ENCODE data around the gene STRN3.

The STRN3 gene

DNA sequence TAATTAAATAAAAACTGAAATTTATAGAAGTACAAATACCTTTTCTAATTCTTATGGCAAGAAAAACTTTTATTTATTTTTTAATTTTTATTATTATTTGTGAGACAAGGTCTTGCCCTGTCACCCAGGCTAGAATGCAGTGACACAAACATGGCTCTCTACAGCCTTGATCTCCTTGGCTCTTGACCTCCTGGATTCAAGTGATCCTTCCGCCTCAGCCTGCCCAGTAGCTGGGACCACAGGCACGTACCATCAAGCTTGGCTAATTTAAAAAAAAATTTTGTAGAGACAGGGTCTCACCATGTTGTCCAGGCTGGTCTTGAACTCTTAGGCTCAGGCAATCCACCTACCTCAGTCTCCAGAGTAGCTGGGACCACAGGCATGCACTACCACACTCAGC, 104.4 kb downstream of the STRN3 start:
- H3F3A ChIP-seq (ENCODE audit: insufficient read depth, low read length), result no peaks in the 10 kb centered on the region
- H3K27me3 ChIP-seq (ENCODE audit: insufficient read depth, low read length), result no peaks in the 10 kb centered on the region
- peaks cover 35% of the 10 kb centered on the region for H3K36me3 ChIP-seq (ENCODE audit: insufficient read depth, low read length)
- H4K20me1 ChIP-seq (ENCODE audit: insufficient read depth, low read length), result no peaks in the 10 kb centered on the region
- H2AFZ ChIP-seq (ENCODE audit: low read length), result no peak overlapping the region
- H3K9me3 ChIP-seq (ENCODE audit: low read length), result no peaks in the 10 kb centered on the region
- no peak for TF ChIP-seq EZH2 (IDR thresholded peaks at IDR 0.05; ENCODE audit: borderline replicate concordance, low read length)
- TF ChIP-seq, protein P1, sequence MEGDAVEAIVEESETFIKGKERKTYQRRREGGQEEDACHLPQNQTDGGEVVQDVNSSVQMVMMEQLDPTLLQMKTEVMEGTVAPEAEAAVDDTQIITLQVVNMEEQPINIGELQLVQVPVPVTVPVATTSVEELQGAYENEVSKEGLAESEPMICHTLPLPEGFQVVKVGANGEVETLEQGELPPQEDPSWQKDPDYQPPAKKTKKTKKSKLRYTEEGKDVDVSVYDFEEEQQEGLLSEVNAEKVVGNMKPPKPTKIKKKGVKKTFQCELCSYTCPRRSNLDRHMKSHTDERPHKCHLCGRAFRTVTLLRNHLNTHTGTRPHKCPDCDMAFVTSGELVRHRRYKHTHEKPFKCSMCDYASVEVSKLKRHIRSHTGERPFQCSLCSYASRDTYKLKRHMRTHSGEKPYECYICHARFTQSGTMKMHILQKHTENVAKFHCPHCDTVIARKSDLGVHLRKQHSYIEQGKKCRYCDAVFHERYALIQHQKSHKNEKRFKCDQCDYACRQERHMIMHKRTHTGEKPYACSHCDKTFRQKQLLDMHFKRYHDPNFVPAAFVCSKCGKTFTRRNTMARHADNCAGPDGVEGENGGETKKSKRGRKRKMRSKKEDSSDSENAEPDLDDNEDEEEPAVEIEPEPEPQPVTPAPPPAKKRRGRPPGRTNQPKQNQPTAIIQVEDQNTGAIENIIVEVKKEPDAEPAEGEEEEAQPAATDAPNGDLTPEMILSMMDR (IDR thresholded peaks at IDR 0.05; ENCODE audit: low read length), result no peak
- H3K4me1 ChIP-seq (ENCODE audit: insufficient read depth, low read length, severe bottlenecking), result peaks cover 13% of the 10 kb centered on the region
- no peak overlapping the region for H3K4me3 ChIP-seq (ENCODE audit: low read depth, low read length, poor library complexity, severe bottlenecking)
- H3K4me2 ChIP-seq (ENCODE audit: low read length), result no peak overlapping the region
- H3K9ac ChIP-seq (ENCODE audit: low read length), result no peak overlapping the region
- H3K27ac ChIP-seq (ENCODE audit: low read depth, low read length, poor library complexity, severe bottlenecking), result no peak overlapping the region
- H3K79me2 ChIP-seq (ENCODE audit: insufficient read depth, low read length), result no peaks in the 10 kb centered on the region
- no peaks in the 10 kb centered on the region for H3K9me2 ChIP-seq (ENCODE audit: low read depth, low read length)

DNA sequence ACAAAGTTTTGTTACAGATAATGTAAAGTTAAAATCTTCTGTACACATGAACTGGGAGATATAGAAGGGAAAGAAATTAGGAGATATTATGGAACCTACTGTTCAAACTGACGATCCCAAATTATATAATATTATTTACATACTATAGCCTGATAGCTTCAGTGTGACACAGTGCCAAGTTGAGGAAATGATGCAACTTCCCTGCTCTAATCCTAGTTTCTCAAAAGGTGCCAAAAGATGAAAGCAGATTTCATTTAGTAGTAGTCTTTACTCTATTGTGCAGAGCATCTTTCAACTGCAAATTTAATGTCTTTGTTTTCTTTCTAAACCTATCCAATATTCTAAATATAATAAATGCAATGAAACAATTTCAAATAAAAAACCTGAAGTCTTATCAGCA, 104.9 kb downstream of the STRN3 start:
- Histone ChIP-seq H3K79me2 (ENCODE audit: insufficient read depth, low read length) (no peaks in the 10 kb centered on the region), H3K4me3 (ENCODE audit: low read depth, low read length, poor library complexity, severe bottlenecking) (no peak overlapping the region), H3K4me1 (ENCODE audit: insufficient read depth, low read length, severe bottlenecking) (peaks cover 13% of the 10 kb centered on the region), H3K9me3 (ENCODE audit: low read length) (no peaks in the 10 kb centered on the region), H3K4me2 (ENCODE audit: low read length) (no peak overlapping the region), H3K9me2 (ENCODE audit: low read depth, low read length) (no peaks in the 10 kb centered on the region), H2AFZ (ENCODE audit: low read length) (no peak overlapping the region), H3K27me3 (ENCODE audit: insufficient read depth, low read length) (no peaks in the 10 kb centered on the region), H4K20me1 (ENCODE audit: insufficient read depth, low read length) (no peaks in the 10 kb centered on the region), H3F3A (ENCODE audit: insufficient read depth, low read length) (no peaks in the 10 kb centered on the region), H3K27ac (ENCODE audit: low read depth, low read length, poor library complexity, severe bottlenecking) (no peak overlapping the region), H3K36me3 (ENCODE audit: insufficient read depth, low read length) (peaks cover 34% of the 10 kb centered on the region), H3K9ac (ENCODE audit: low read length) (no peak overlapping the region)
- TF ChIP-seq EZH2 (IDR thresholded peaks at IDR 0.05; ENCODE audit: borderline replicate concordance, low read length), result no peak
- TF ChIP-seq, protein P1 (IDR thresholded peaks at IDR 0.05; ENCODE audit: low read length), result no peak

DNA sequence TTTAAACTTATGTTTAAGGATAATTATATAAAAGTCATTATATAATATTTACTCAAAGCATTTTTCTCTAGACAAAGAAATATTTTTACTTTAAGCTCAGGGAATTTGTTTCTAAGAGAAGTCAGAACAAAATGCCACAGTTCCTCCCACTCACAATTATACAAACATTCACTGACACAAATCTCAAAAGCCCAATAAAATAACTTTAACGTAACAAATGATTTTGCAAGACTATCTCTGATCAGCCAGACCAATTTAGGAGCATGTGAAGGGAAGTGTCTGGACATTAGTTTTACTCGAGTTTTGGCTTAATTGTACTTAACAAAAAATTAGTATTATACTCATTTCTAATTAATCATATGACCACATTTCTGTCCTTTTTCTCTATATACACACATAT, 110.6 kb downstream of the STRN3 start:
- Histone ChIP-seq H3F3A (ENCODE audit: insufficient read depth, low read length) (no peaks in the 10 kb centered on the region), H3K9me3 (ENCODE audit: low read length) (no peaks in the 10 kb centered on the region), H4K20me1 (ENCODE audit: insufficient read depth, low read length) (no peaks in the 10 kb centered on the region; the same call in 1 of the 2 replicates), H3K9me2 (ENCODE audit: low read depth, low read length) (no peaks in the 10 kb centered on the region), H3K4me2 (ENCODE audit: low read length) (no peak overlapping the region), H3K27me3 (ENCODE audit: insufficient read depth, low read length) (no peaks in the 10 kb centered on the region), H3K27ac (ENCODE audit: low read depth, low read length, poor library complexity, severe bottlenecking) (no peak overlapping the region), H3K4me3 (ENCODE audit: low read depth, low read length, poor library complexity, severe bottlenecking) (no peak overlapping the region), H3K4me1 (ENCODE audit: insufficient read depth, low read length, severe bottlenecking) (no peaks in the 10 kb centered on the region), H2AFZ (ENCODE audit: low read length) (no peak overlapping the region), H3K79me2 (ENCODE audit: insufficient read depth, low read length) (no peaks in the 10 kb centered on the region), H3K9ac (ENCODE audit: low read length) (no peak overlapping the region), H3K36me3 (ENCODE audit: insufficient read depth, low read length) (peaks cover 27% of the 10 kb centered on the region)
- no peak for TF ChIP-seq EZH2 (IDR thresholded peaks at IDR 0.05; ENCODE audit: borderline replicate concordance, low read length)
- TF ChIP-seq, protein P1 (IDR thresholded peaks at IDR 0.05; ENCODE audit: low read length), result no peak

All from OCI-LY1 (cell line).